GM19043 (cell line): ENCODE results near the gene EEF2KMT.
"Not testable (repeated sequence)": the region's sequence is repeated elsewhere in the genome, so short reads cannot be mapped to it uniquely, and the experiment has no call there.

Experiments
- ATAC-seq: cut with Tn5 transposase; IDR thresholded peaks from one replicate; pipeline ENCODE4 v1.9.1; 2021; ENCODE audit warnings: low read depth; ENCODE audit not compliant: unreplicated experiment

The EEF2KMT gene, protein sequence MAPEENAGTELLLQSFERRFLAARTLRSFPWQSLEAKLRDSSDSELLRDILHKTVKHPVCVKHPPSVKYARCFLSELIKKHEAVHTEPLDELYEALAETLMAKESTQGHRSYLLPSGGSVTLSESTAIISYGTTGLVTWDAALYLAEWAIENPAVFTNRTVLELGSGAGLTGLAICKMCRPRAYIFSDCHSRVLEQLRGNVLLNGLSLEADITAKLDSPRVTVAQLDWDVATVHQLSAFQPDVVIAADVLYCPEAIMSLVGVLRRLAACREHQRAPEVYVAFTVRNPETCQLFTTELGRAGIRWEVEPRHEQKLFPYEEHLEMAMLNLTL

DNA sequence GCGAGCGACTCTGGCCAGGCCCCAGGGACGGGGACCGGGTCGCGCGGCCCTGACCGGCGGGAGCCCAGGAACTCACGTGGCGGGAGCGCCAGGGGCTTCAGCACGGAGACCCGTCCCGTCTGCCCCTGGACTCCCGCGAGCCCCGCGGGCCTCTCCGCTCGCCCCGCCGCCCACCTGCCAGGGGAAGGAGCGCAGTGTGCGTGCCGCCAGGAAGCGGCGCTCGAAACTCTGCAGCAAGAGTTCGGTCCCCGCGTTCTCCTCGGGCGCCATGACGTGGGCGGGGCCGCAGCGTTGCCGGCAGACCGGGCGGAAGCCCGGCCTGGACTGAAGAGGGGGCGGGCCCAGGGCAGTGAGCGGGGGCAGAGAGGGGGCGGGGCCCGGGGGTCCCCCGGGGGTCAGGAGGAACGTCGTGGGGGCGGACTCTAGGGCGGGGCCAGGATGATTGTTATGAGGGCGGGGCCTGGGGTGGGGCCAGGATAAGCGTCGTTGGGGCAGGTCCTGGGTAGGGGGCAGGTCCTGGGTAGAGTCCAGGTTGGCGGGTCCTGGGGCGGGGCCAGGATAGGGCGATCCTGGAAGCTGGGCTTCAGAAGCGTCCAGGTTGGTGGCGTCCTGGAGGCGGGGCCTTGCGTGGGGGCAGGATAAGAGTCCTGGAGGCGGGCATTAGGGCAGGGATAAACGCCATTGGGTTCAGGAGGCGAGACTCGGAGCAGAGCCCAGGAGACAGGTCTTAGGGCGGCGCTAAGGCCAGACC, at the start of gene EEF2KMT:
EEF2KMT (minus strand) TSS at position 326 of the 751 bp plus-strand sequence; CDS start at position 270, 56 bp downstream.
- ATAC-seq, result peak; percentile 91

DNA sequence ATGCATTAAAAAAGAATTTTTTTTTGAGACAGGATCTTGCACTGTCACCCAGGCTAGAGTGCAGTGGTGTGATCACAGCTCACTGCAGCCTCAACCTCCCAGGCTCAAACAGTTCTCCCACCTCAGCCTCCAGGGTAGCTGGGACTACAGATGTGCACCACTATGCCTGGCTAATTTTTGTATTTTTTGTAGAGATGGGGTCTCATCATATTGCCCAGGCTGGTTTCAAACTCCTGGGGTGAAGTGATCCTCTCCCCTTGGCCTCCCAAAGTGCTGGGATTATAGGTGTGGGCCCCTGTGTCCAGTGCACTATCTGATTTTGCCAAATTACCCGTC, 47.0 kb upstream of the EEF2KMT start:
- not testable (repeated sequence) for ATAC-seq

DNA sequence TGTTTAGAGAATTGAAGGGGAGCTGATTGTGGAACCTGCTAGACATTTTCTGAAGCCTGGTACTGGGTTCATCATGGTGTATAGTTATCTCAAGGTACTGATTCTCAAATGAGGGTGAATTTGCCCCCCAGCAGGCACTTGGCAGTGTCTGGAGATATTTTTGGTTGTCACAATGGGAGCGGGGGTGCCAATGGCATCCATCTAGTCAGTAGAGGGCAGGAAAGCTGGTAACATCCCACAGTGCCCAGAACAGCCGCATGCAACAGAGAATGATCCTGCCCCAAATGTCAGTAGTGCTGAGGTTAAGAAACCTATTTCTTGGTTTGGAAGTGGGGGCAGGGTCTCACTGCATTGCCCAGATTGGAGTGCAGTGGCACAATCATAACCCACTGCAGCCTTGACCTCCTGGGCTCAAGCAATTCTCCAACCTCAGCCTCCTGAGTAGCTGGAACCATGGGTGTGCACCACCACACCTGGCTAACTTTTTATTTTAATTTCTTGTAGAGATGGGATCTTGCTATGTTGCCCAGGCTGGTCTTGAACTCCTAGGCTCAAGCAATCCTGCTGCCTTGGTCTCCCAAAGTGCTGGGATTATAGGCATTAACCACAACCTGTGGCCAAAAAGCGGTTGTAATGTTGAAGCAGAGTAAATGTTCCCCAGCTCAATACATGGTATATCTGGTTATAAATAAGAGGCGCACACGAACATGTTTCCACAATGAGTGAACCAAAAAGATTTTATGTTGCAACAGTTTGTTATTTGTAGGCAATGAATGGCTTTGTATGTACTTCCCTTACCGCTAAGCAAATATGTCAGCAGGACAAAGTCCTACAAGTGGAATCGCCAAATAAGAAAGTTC, 46.4 kb upstream of the EEF2KMT start:
- no peak for ATAC-seq

DNA sequence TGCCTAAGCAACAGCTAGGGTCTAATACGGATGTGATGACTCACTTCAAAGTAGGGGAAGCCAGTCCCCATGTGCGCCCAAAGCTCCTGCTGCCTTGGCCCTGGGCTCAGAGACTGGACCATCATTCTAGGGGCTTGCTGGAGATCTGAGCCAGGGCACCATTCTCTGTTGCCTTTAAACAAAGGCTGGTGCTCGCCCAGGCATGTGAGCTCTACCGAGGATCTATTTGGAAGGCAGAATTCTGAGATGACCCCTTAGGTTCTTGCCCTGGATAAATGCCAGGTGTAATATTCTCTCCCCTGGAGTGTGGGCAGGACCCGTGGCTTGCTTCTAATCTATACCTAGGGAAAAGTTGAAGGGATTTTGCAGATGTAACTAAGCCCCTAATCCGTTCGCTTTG, 42.6 kb upstream of the EEF2KMT start:
- ATAC-seq, result not testable (repeated sequence)

DNA sequence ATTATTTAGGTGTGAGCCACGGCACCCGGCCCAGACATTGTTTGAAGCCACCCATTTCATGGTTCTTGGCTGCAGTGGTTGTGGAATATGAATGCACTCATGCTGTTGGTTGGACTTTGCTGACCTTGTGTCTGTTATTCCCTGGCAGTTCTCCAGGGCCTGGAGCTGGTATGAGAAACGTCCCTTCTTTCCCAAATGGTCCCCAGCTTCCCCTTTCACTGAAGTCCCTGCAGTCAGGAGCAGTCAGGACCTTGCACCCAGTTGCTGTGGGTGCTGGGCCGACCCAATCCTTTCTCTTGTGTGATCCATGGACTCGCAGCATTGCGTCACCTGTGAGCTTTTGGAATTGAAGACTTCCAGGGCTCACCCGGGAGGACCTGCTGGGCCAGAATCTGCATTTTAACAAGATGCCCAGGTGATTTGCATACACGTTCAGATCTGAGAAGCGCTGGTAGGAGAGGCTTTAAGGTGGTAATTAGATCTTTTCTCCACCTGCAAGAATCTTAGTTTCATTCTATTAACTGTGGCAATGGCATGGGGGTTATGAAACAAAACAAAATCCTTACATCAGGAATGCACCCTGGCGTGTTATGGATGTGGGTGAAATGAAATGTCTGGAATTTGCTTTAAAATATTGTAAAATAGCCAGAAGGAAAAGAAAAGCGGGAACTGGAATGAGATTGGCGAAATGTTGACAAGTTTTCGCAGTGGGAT, 37.3 kb upstream of the EEF2KMT start:
- ATAC-seq, result not testable (repeated sequence)

DNA sequence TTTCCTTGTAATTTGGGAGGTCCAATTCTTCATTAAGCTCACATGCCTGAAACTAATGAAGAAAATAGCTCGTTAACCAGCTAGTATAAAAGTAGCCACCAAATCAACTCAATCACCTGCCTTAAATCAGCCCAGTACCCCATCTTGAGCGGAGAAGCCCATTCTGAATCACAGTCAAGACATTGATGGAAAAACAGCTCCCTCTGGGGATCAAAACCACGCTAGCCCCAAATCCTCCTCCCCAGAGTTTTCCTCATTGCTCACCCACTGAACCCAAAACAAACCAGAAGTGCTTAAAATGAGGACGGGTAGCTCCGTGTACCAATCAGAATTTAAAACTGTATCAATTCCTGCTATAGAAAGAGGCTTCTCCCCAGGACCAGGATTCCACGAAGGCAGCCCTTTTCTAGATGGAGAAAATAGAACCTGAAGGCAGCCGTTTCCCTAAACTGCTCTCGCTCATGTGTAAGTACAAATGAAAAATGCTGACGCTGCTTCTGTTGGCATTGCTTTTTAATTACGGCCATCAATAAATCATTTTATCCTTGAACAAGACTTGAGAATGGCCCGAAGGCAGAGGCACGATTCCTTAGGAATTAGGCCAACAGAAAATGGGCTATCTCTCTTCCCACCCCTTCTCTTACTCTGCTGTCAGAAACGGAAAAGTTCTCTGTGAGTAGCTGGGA, 35.5 kb upstream of the EEF2KMT start:
- not testable (repeated sequence) for ATAC-seq

DNA sequence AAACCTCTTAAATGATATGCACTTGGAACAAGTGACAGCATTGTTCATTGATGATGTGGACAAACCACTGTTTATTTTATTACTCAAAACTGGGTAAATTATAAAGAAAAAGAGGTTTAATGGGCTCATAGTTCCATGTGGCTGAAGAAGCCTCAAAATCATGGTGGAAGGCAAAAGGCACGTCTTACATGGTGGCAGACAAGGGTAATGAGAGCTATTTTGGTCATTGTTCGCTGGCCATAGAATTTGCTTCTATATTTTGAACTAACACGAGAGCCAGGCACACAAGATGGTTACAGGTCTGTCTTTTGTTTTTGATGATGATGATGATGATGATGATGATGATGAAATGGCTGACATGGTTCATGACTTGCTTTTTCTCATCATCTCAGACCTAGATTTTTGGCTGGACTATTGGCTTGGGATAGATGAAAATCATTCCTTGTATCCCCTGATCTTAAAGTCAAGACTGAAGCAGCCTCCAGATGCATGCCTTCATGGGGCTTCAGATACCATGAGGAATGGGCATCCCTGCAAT, 33.9 kb upstream of the EEF2KMT start:
- ATAC-seq, result not testable (repeated sequence)

DNA sequence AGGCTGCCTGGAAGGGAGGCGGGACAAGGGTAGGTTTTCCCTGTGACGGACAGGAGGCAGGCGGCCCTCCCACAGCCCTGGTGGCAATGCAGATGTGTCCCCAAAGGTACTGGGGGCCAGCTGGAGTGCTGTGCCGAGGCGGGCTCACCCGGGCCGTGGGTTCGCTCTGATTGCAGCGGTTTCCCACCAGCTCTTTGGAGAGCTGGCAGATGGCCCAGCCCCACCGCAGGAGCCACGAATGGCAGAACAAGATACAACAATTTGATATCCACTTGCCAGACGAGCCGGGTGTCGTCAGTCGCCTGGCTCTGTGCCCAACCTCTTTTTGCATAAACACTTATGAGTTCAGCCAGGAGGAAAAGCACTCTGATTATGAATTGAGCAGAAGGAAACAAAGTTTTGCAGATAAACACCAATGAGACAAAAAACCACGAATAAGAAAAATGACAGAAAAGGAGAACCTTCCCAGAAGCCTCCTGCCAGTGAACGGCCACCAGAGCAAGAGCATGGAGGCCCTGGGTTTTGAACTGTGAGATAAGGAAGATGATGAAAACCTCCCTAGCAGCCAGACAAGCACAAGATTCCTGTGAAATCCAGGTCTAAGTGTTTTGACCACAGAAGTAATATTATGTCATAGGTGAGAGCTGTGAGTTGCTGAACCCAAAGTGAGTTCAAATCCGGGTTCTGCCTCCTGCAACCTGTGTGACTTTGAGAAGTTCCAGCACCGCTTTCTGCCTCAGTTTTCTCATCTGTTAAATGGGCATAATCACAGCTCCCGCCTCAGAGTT, 19.9 kb upstream of the EEF2KMT start:
- ATAC-seq, result not testable (repeated sequence)

DNA sequence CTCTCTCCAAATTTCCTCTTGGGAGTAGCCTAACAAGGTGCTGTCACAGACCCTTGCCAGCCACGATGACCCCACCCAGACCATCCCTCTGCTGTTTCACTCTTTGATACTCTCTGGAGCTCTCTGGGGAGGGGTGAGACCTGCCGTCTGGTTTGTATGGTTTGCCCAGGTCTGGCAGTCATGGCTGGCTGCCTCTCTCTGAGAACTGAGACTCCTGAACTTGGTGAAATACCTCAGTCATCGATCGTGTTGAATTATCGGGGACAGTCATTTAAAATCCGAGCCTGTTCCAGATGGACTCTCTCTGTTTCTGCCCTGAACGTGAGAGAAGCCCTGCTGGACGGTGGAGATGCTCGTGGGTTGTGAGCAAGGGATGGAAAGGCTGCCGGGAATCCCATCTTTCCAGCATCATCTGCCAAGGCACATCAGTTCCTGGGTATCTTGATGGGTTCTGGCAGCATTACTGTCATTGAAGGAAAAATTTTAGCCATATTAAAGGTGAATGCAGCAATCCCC, 19.2 kb upstream of the EEF2KMT start:
- not testable (repeated sequence) for ATAC-seq

DNA sequence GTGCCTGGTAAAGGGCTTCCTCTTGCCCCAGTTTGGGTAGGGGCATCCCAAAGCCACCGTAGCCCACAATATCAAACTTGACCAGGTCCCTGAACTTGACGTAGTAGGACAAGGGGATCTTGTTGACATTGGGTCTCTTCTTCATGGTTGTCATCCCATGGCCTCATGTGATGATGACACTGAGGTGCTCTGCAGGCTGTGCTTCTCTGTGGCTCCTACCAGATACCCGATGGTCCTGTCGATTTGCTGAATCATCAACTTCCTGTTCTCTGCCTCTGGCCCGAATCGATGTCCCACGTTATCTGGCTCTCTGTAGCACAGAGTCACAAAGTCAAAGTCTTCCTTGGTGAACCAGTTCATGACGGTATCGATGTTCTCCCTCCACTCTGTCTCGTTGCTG, 13.3 kb upstream of the EEF2KMT start:
- ATAC-seq, result not testable (repeated sequence)

DNA sequence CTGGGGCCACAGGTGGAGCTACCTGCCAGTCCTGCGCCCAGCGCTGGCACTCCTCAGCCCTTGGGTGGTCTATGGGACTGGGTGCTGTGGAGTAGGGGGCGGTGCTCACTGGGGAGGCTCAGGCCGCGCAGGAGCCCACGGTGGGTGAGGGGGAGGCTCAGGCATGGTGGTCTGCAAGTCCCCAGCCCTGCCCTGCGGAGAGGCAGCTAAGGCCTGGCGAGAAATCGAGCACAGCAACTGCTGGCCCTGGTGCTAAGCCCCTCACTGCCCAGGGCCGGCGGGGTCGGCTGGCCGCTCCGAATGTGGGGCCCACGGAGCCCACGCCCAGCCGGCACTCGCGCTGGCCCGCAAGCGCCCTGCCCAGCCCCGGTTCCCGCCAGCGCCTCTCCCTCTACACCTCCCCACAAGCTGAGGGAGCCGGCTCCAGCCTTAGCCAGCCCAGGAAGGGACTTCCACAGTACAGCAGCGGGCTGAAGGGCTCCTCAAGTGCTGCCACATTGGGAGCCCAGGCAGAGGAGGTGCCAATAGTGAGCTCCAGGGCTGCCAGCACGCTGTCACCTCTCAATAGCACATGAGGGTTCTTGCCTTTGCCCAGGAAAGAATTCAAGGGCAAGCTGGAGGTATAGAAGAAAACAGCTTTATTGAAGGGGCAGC, 11.0 kb upstream of the EEF2KMT start:
- no peak for ATAC-seq

DNA sequence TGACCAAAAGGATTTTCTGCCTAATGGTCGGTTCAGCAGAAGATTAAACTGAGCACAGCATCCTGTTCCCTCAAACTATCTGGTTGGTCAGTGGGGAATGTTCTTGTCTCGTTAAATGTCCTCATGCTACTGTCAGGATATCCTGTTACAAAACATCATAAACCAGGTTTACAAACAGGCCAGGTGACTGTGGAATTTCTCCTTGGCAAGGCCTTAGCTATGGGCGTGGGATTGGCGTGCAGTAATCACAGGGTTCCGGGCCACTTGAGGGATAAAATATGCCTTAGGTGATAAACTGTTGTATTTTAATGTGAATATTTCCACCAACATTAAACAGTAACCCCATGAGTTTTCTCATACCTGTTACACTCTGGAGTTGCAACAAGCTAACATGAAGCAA, 7.4 kb upstream of the EEF2KMT start:
- not testable (repeated sequence) for ATAC-seq

DNA sequence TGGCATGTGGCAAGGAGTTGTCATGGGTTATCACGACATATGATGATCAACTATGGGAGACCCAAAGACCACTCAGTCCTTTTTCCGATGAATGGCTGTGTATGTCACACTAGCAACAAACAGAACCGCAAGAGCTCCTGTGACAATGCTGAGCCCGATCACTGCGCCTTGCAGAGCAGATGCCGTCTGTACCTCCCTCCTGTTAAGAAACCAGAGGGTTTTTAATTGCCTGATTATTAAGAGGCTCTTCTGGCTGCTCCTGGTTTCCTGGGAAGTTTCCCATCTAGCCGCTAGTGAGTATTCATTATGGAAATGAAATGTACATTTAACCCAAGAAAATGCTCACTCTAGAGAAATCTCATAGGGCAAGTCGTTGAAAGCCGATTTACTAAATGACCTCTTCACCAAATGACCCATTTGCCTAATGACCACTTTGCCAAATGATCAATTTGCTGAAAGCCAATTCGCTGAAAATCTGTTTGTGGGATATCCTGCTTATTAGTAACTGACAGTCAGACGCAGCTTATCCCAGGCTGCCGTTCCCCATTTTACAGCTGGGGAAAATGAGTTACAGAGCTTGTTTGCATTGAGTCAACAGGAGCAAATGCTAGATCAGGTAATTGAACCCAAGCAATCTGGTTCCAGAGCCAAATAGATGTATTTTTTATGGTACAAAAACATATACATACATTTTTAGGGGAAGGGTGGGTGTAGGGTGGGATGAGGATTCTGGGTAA, 5.9 kb upstream of the EEF2KMT start:
- ATAC-seq, result not testable (repeated sequence)

DNA sequence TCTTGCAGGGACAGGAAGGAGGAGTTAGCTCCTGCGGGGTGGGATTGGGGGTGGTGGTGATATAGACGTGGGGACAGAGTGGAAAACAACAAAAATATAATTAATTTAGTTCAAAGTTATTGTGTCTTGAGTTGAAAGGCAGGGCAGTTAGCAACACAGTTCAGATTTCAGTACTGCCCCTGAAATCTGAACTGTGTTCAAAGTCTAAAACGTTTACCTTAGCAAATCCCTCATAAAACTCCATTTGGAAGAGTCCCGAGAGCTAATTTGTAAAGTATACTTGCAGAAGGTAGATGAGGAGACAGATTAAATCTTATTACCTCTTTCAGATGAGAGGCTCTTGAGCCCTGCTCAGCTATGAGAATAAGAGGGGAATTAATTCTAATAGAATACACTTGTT, 1.6 kb upstream of the EEF2KMT start:
- ATAC-seq, result not testable (repeated sequence)

DNA sequence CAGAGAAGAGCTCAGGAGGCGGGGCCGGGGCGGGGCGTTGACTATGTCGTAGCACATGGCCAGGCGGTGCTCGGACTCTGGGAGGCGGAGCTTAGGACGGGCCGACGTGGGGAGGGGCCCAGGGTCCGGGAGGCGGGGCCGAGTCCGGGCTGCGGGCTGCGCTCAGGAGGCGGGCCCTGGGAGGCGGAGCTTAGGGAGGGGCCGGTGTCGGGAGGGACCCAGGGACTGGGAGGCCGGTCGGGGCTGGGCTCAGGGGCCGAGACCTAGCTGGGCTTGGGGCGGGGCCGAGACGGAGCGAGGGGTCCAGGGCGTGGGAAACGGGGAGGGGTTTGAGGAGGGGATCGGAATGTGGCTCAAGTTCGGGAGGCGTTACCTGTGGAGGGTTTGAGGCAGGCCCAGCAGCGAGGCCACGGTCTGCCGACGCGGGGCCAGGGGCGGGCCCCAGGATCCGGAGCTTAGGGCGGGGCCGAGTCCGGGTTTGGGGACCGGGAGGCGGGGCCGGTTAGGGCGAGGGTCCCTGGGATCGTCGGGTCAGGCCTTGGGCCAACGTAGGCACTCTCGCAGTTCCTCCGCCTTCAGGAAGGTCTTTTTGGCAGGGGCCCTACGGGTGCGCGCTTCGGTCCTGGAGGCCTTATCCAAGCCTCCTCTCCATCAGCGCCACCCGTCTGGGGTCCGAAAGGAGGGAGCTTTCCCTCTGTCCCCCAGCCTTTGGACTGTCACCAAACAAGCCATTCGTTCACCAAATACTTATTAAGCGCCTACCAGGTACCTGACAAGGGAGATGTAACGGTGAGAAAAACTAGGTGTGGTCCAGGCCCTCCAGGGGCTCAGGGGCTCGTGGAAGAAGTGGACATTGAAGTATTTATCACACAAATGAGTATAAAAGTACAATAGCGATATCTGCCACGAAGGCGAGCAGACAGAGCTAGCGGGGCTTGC, 895 bp upstream of the EEF2KMT start:
- peak; percentile 56 for ATAC-seq

DNA sequence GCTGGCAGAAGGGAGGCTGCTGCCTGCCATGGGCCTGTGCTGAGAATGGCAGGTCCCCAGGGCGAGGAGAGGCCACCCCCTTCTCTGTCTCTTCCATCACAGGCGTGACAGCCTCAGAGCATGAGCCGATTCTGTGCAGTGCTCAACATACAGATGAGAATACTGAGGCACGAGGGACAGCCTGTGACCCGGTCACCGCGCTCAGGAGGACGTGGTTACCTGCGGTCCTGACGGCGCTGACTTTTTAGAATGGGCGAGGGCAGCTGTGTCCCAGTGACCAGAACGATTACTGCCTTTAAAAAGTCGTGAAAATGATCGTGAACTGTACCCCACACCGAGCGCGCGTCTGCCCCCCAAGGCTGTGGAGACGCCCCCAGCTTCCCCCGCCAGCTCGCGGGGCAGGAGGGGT, 530 bp downstream of the EEF2KMT start:
- not testable (repeated sequence) for ATAC-seq
